Measurements from ENCODE around the gene ARHGEF2. TPM values are rescaled to one million over a fixed set of nuclear protein-coding genes. Genes with fewer than 3 reads are reported as not detected.

Gene ARHGEF2
- total RNA-seq, 2 experiments from 2014 or later, result 147 to 150 TPM

DNA sequence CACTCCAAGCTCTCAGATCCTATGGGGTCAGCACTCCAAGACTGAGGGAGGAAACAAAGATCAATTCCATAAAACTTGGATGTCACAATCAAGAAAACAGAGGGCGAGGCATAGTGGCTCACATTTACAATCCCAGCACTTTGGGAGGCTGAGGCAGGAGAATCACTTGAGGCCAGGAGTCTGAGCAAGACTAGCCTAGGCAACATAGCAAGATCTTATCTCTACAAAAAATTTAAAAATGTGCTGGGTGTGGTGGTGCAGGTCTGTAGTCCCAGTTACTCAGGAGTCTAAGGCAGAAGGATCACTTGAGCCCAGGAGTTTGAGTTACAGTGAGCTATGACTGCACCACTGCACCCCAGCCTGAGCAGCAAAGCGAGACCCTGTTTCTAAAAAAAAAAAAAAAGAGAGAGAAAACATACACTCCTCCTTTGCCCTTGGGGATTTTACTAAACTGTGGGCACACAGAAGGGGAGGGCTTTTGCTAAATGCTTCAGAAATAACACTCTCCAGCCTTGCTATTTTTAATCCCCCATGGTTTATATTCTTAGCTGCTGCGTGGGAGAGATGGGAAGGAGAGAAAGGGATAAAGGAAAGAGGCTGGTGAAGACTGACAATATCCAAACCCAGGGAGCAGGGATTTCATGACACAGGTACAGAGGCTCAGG is 18.1 kb downstream of the ARHGEF2 start:
- no peak for TF ChIP-seq CTCF (IDR thresholded peaks at IDR 0.05)
- CTCF ChIA-PET, result interaction anchor here (1.4 to 1.5 kb wide), 2 partner anchors 11 to 12 kb away, joined by 3 read pairs; no protein-coding TSS in a partner anchor
- no peak for ATAC-seq
- no peak for DNase-seq
- Mint-ChIP-seq H3K27me3 (no peaks in the 10 kb centered on the region), H3K36me3 (ENCODE audit: low read depth) (peaks cover 60% of the 10 kb centered on the region), H3K4me1 (ENCODE audit: low read depth) (peaks cover 6% of the 10 kb centered on the region), H3K9me3 (no peaks in the 10 kb centered on the region), H3K4me3 (no peak overlapping the region), H3K27ac (peak overlapping the region; percentile 75)
- POLR2A ChIA-PET, result interaction anchor here (0.8 to 4.9 kb wide), 3 partner anchors 9 to 18 kb away, joined by 4 to 24 read pairs (median 16); no protein-coding TSS in a partner anchor
- intact Hi-C loops (cut with micrococcal nuclease), result no loop called here

- Mint-ChIP-seq H3K27me3 (no peaks in the 10 kb centered on the region), H3K36me3 (ENCODE audit: low read depth) (peaks cover 60% of the 10 kb centered on the region), H3K9me3 (no peaks in the 10 kb centered on the region), H3K4me3 (no peak overlapping the region), H3K27ac (peak overlapping the region; percentile 43), H3K4me1 (ENCODE audit: low read depth) (peaks cover 9% of the 10 kb centered on the region)
- no peak for DNase-seq
- ATAC-seq, result no peak
- intact Hi-C loops (cut with micrococcal nuclease), result no loop called here
- TF ChIP-seq CTCF (IDR thresholded peaks at IDR 0.05), result no peak
- POLR2A ChIA-PET, result interaction anchor here (0.8 to 4.9 kb wide), 6 partner anchors 8 to 73 kb away, joined by 3 to 24 read pairs (median 4); no protein-coding TSS in a partner anchor
- CTCF ChIA-PET, result interaction anchor here (0.8 to 1.6 kb wide), 3 partner anchors 24 to 32 kb away, joined by 3 to 7 read pairs (median 4); partner anchors contain the start of gene KHDC4
Measured at GRCh38 chr1:155957411-155957915, 20.9 kb downstream of the ARHGEF2 start.

- peaks cover 6% of the 10 kb centered on the region for H3K4me1 Mint-ChIP-seq (ENCODE audit: low read depth)
- H3K27me3 Mint-ChIP-seq, result no peaks in the 10 kb centered on the region
- DNase-seq, result no peak
- H3K4me3 Mint-ChIP-seq, result no peak overlapping the region
- ChIA-PET POLR2A (interaction anchor here (1.1 to 2.0 kb wide), 3 partner anchors 9 to 23 kb away, joined by 3 to 6 read pairs (median 3); no protein-coding TSS in a partner anchor), CTCF (no interaction called here)
- H3K9me3 Mint-ChIP-seq, result no peaks in the 10 kb centered on the region
- no peak for ATAC-seq
- intact Hi-C loops (cut with micrococcal nuclease), result no loop called here
- no peak overlapping the region for H3K27ac Mint-ChIP-seq
- H3K36me3 Mint-ChIP-seq (ENCODE audit: low read depth), result peaks cover 58% of the 10 kb centered on the region
- TF ChIP-seq CTCF (IDR thresholded peaks at IDR 0.05), result no peak
Measured at GRCh38 chr1:155954645-155955044, 23.7 kb downstream of the ARHGEF2 start.

DNA sequence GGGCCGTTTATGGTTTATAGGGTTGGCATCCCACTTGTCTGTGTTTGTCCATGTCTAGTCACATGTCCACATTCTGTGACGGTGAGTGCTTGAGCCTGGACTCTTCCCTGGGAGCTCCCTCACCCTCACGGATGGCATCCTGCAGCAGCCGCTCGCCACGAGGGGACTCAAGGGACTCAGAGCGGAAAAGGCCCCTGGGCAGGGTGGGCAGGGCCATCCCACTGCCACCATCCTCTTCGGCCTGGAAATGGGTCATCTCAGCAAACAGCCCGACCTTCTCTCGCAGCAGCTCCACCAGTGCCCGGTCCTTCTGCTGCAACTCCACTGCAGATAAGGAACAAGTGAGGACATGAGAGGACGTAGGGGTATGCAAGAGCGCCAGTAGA is 25.8 kb downstream of the ARHGEF2 start:
- Mint-ChIP-seq H3K9me3 (no peaks in the 10 kb centered on the region), H3K27me3 (no peaks in the 10 kb centered on the region), H3K36me3 (ENCODE audit: low read depth) (peaks cover 55% of the 10 kb centered on the region), H3K4me1 (ENCODE audit: low read depth) (peaks cover 12% of the 10 kb centered on the region), H3K4me3 (no peak overlapping the region), H3K27ac (peak overlapping the region; percentile 68)
- ChIA-PET CTCF (interaction anchor here (1.8 kb wide), 1 partner anchor 37 kb away, joined by 6 read pairs; no protein-coding TSS in a partner anchor), POLR2A (interaction anchor here (0.8 to 4.8 kb wide), 5 partner anchors 10 to 176 kb away, joined by 3 to 30 read pairs (median 4); partner anchors contain the start of genes ARHGEF2 and KHDC4)
- no peak for TF ChIP-seq CTCF (IDR thresholded peaks at IDR 0.05)
- intact Hi-C loops (cut with micrococcal nuclease), result no loop called here
- ATAC-seq (no peak), DNase-seq (no peak)
